Parathyroid adenoma (tissue), 2 donors: ENCODE data around the gene IFI35.

ENCODE experiments used
- H2AFZ ChIP-seq: fragments of 300-600 bp; sonication (generic); one replicate; pipeline ENCODE4 v1.7.0; 2017; ENCODE audit warnings: antibody characterized with exemption, mild to moderate bottlenecking
- H3K27ac ChIP-seq: fragments of 300-600 bp; sonication (generic); one replicate; pipeline ENCODE4 v1.7.0; 2017
- H3K27me3 ChIP-seq: fragments of 300-600 bp; sonication (generic); one replicate; pipeline ENCODE4 v1.7.0; 2017; ENCODE audit warnings: low read length; ENCODE audit not compliant: control insufficient read depth, insufficient read depth
- H3K36me3 ChIP-seq: fragments of 300-600 bp; sonication (generic); one replicate; pipeline ENCODE4 v1.7.0; 2017; ENCODE audit warnings: low read length; ENCODE audit not compliant: control insufficient read depth, insufficient read depth
- H3K4me1 ChIP-seq: fragments of 300-600 bp; sonication (generic); one replicate; pipeline ENCODE4 v1.7.0; 2017; ENCODE audit warnings: control low read depth
- H3K4me2 ChIP-seq: fragments of 300-600 bp; sonication (generic); one replicate; pipeline ENCODE4 v1.7.0; 2017; ENCODE audit warnings: low read length
- H3K4me3 ChIP-seq: fragments of 300-600 bp; sonication (generic); one replicate; pipeline ENCODE4 v1.7.0; 2017; ENCODE audit warnings: low read depth, low read length
- H3K79me2 ChIP-seq: fragments of 300-600 bp; sonication (generic); one replicate; pipeline ENCODE4 v1.7.0; 2017; ENCODE audit warnings: control low read depth
- H3K9ac ChIP-seq: fragments of 300-600 bp; sonication (generic); one replicate; pipeline ENCODE4 v1.7.0; 2017; ENCODE audit warnings: mild to moderate bottlenecking
- H3K9me3 ChIP-seq: fragments of 300-600 bp; sonication (generic); one replicate; pipeline ENCODE4 v1.7.0; 2017; ENCODE audit warnings: low read length; ENCODE audit not compliant: control insufficient read depth
- CTCF ChIP-seq: fragments of 300-600 bp; sonication (generic); IDR thresholded peaks from one replicate; pipeline ENCODE4 v1.7.0; 2017; ENCODE audit warnings: antibody characterized with exemption, mild to moderate bottlenecking
- donor health status: primary hyperparathyroidism.

The IFI35 gene

GRCh38 chr17:43006639-43007551 lies at the start of gene IFI35:
Gene IFI35 (plus strand): TSS chr17:43006784. CDS start chr17:43006948, 164 bp downstream.
- Histone ChIP-seq H3K27me3 (no peaks in the 10 kb centered on the region), H3K4me1 (peaks cover 4% of the 10 kb centered on the region), H3K4me2 (peak within 1 kb of the TSS; percentile 96), H3K79me2 (no peaks in the 10 kb centered on the region), H3K9ac (no peak within 1 kb of the TSS), H2AFZ (peak within 1 kb of the TSS; percentile 98), H3K36me3 (no peaks in the 10 kb centered on the region), H3K27ac (peak within 1 kb of the TSS; percentile 89), H3K9me3 (no peaks in the 10 kb centered on the region), H3K4me3 (peak within 1 kb of the TSS; percentile 93)
- TF ChIP-seq CTCF = peak; percentile 57

- Histone ChIP-seq H3K36me3 (no peaks in the 10 kb centered on the region), H2AFZ (peak within 1 kb of the TSS; percentile 95), H3K4me1 (no peaks in the 10 kb centered on the region), H3K79me2 (no peaks in the 10 kb centered on the region), H3K4me2 (peak within 1 kb of the TSS; percentile 69), H3K9ac (no peak within 1 kb of the TSS), H3K27me3 (no peaks in the 10 kb centered on the region), H3K9me3 (no peaks in the 10 kb centered on the region), H3K27ac (peak within 1 kb of the TSS; percentile 83), H3K4me3 (peak within 1 kb of the TSS; percentile 62)
- no peak for TF ChIP-seq CTCF
These were observed 42.2 kb upstream of the IFI35 start, which contains the start of gene AARSD1 for GRCh38 chr17:42964161-42964932. Gene AARSD1 (minus strand): TSS chr17:42964454. CDS start chr17:42964440, 14 bp downstream.

GRCh38 chr17:42967925-42968324 lies 38.7 kb upstream of the IFI35 start:
- H3K36me3 ChIP-seq = no peaks in the 10 kb centered on the region
- no peak overlapping the region for H3K27ac ChIP-seq
- no peak for TF ChIP-seq CTCF
- no peaks in the 10 kb centered on the region for H3K27me3 ChIP-seq
- H3K9ac ChIP-seq = no peak overlapping the region
- no peaks in the 10 kb centered on the region for H3K79me2 ChIP-seq
- H3K4me1 ChIP-seq = no peaks in the 10 kb centered on the region
- H2AFZ ChIP-seq = no peak overlapping the region
- no peak overlapping the region for H3K4me2 ChIP-seq
- no peak overlapping the region for H3K4me3 ChIP-seq
- H3K9me3 ChIP-seq = no peaks in the 10 kb centered on the region

GRCh38 chr17:42969001-42969581 lies 37.5 kb upstream of the IFI35 start:
- Histone ChIP-seq H3K9ac (no peak overlapping the region), H3K4me3 (no peak overlapping the region), H3K27ac (no peak overlapping the region), H3K4me1 (no peaks in the 10 kb centered on the region), H3K9me3 (no peaks in the 10 kb centered on the region), H3K79me2 (no peaks in the 10 kb centered on the region), H2AFZ (no peak overlapping the region), H3K4me2 (no peak overlapping the region), H3K36me3 (no peaks in the 10 kb centered on the region), H3K27me3 (no peaks in the 10 kb centered on the region)
- no peak for TF ChIP-seq CTCF
